OCI-LY1 (cell line): ENCODE measurements around the gene APPBP2.

ENCODE experiments used
- H2AFZ ChIP-seq: fragments of 200-600 bp; sonication (generic), shearing (Covaris generic); 2 replicates; pipeline ENCODE4 v1.6.0; 2014; ENCODE audit warnings: antibody characterized with exemption, mild to moderate bottlenecking, low read length
- H3F3A ChIP-seq: fragments of 200-600 bp; sonication (generic), shearing (Covaris generic); 2 replicates; pipeline ENCODE4 v1.6.0; 2014; ENCODE audit warnings: mild to moderate bottlenecking, antibody characterized with exemption, low read length, moderate library complexity; ENCODE audit not compliant: insufficient read depth
- H3K27ac ChIP-seq: fragments of 200-600 bp; sonication (generic); 2 replicates; pipeline ENCODE4 v1.5.1; 2014; ENCODE audit warnings: low read length, mixed run types, mild to moderate bottlenecking, low read depth; ENCODE audit not compliant: poor library complexity, severe bottlenecking
- H3K27me3 ChIP-seq: fragments of 200-600 bp; sonication (generic); 2 replicates; pipeline ENCODE4 v1.6.0; 2014; ENCODE audit warnings: antibody characterized with exemption, mild to moderate bottlenecking, low read length, moderate library complexity; ENCODE audit not compliant: insufficient read depth
- H3K36me3 ChIP-seq: fragments of 200-600 bp; sonication (generic); 2 replicates; pipeline ENCODE4 v1.6.1; 2014; ENCODE audit warnings: mild to moderate bottlenecking, antibody characterized with exemption, low read length, moderate library complexity, mixed read lengths; ENCODE audit not compliant: insufficient read depth
- H3K4me1 ChIP-seq: fragments of 200-600 bp; sonication (generic); 2 replicates; pipeline ENCODE4 v1.5.1; 2014; ENCODE audit warnings: mild to moderate bottlenecking, low read length, moderate library complexity; ENCODE audit not compliant: insufficient read depth, severe bottlenecking
- H3K4me2 ChIP-seq: fragments of 200-600 bp; sonication (generic), shearing (Covaris generic); 2 replicates; pipeline ENCODE4 v1.6.1; 2014; ENCODE audit warnings: low read length
- H3K4me3 ChIP-seq: fragments of 200-600 bp; sonication (generic); 2 replicates; pipeline ENCODE4 v1.5.1; 2014; ENCODE audit warnings: low read length, low read depth, mild to moderate bottlenecking, mixed read lengths; ENCODE audit not compliant: poor library complexity, severe bottlenecking
- H3K79me2 ChIP-seq: fragments of 200-600 bp; shearing (Covaris generic); 2 replicates; pipeline ENCODE4 v1.6.1; 2016; ENCODE audit warnings: mixed run types, low read length, mixed read lengths; ENCODE audit not compliant: insufficient read depth
- H3K9ac ChIP-seq: fragments of 200-600 bp; sonication (generic), shearing (Covaris generic); 2 replicates; pipeline ENCODE4 v1.6.1; 2014; ENCODE audit warnings: mild to moderate bottlenecking, low read length, mixed read lengths
- H3K9me2 ChIP-seq: fragments of 200-600 bp; sonication (generic), shearing (Covaris generic); 2 replicates; pipeline ENCODE4 v1.6.1; 2014; ENCODE audit warnings: low read depth, mild to moderate bottlenecking, low read length, mixed read lengths
- H3K9me3 ChIP-seq: fragments of 200-600 bp; shearing (Covaris generic); 2 replicates; pipeline ENCODE4 v1.6.1; 2014; ENCODE audit warnings: low read length, mixed read lengths
- H4K20me1 ChIP-seq: fragments of 200-600 bp; sonication (generic), shearing (Covaris generic); 2 replicates; pipeline ENCODE4 v1.6.0; 2016; ENCODE audit warnings: mild to moderate bottlenecking, low read length; ENCODE audit not compliant: insufficient read depth
- EZH2 ChIP-seq: fragments of 200-600 bp; sonication (generic), shearing (Covaris generic); IDR thresholded peaks from 2 replicates; pipeline ENCODE4 v1.8.0; 2017; ENCODE audit warnings: borderline replicate concordance, mixed run types, mild to moderate bottlenecking, antibody characterized with exemption, low read length, moderate library complexity, mixed read lengths
- TF ChIP-seq, protein P1 (sequence below): fragments of 200-600 bp; sonication (generic), shearing (Covaris generic); IDR thresholded peaks from 2 replicates; pipeline ENCODE4 v1.5.1; 2017; ENCODE audit warnings: mild to moderate bottlenecking, antibody characterized with exemption, low read length, moderate library complexity, mixed read lengths

APPBP2 gene

GRCh38 chr17:60451071-60451470 lies 75.0 kb downstream of the APPBP2 start:
- no peaks in the 10 kb centered on the region for H4K20me1 ChIP-seq
- H3K36me3 ChIP-seq = peaks cover 62% of the 10 kb centered on the region
- no peak overlapping the region for H3K9ac ChIP-seq

DNA sequence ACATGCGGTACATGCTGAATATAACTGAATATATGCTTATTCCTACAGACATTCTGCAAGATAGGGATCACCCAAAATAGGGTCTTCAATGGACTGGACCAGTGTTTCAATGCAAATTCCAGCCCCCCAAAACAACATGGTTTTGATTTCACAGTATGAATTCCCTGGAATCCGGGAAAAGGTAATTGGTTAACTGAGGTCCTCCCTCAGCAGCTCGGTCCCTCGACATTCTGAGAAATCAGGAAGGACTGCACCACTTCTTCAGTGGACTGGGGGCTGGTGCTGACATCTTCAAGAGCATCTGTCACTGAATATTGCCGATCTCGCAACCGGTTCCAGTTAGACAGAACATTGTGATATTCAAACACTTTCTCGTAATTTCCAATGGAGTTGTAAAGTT lies 78.7 kb downstream of the APPBP2 start:
- no peaks in the 10 kb centered on the region for H3K27me3 ChIP-seq
- peaks cover 45% of the 10 kb centered on the region for H3K36me3 ChIP-seq
- TF ChIP-seq EZH2 = no peak
- no peaks in the 10 kb centered on the region for H3K9me3 ChIP-seq
- H3K4me1 ChIP-seq = no peaks in the 10 kb centered on the region
- no peak overlapping the region for H2AFZ ChIP-seq
- H3K79me2 ChIP-seq = no peaks in the 10 kb centered on the region
- H3K9me2 ChIP-seq = no peaks in the 10 kb centered on the region
- H3K4me2 ChIP-seq = no peak overlapping the region
- H4K20me1 ChIP-seq = no peaks in the 10 kb centered on the region
- H3K4me3 ChIP-seq = no peak overlapping the region
- no peak overlapping the region for H3K9ac ChIP-seq
- no peaks in the 10 kb centered on the region for H3F3A ChIP-seq
- no peak overlapping the region for H3K27ac ChIP-seq

More at GRCh38 chr17:60451071-60451470, 75.0 kb downstream of the APPBP2 start:
- TF ChIP-seq, protein P1, sequence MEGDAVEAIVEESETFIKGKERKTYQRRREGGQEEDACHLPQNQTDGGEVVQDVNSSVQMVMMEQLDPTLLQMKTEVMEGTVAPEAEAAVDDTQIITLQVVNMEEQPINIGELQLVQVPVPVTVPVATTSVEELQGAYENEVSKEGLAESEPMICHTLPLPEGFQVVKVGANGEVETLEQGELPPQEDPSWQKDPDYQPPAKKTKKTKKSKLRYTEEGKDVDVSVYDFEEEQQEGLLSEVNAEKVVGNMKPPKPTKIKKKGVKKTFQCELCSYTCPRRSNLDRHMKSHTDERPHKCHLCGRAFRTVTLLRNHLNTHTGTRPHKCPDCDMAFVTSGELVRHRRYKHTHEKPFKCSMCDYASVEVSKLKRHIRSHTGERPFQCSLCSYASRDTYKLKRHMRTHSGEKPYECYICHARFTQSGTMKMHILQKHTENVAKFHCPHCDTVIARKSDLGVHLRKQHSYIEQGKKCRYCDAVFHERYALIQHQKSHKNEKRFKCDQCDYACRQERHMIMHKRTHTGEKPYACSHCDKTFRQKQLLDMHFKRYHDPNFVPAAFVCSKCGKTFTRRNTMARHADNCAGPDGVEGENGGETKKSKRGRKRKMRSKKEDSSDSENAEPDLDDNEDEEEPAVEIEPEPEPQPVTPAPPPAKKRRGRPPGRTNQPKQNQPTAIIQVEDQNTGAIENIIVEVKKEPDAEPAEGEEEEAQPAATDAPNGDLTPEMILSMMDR = no peak
- TF ChIP-seq EZH2 = no peak
- Histone ChIP-seq H3K79me2 (no peaks in the 10 kb centered on the region), H3K4me2 (no peak overlapping the region), H3F3A (no peaks in the 10 kb centered on the region), H3K27ac (no peak overlapping the region), H3K27me3 (no peaks in the 10 kb centered on the region), H3K4me1 (no peaks in the 10 kb centered on the region), H2AFZ (no peak overlapping the region), H3K4me3 (no peak overlapping the region), H3K9me3 (no peaks in the 10 kb centered on the region), H3K9me2 (no peaks in the 10 kb centered on the region)

DNA sequence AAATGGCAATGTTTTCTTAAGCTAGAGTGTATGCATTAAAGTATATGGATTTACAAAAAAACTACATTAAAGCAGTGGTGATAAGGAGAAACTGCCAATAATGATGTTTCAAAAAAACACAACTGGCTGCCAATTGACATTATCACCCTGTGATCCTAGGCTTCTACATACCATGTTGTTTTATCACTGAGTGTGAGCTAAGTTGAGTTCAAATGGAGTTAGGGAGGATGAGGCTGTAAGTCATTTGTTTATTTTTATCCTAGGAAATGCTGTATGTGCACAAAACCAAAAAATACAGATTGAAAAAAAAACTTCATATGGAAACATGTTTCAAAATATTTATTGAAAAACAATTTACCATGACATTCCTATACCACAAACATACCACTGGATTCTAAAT lies 80.9 kb downstream of the APPBP2 start:
- no peak overlapping the region for H3K9ac ChIP-seq
- no peaks in the 10 kb centered on the region for H3K9me2 ChIP-seq
- H3K27ac ChIP-seq = no peak overlapping the region
- H3K27me3 ChIP-seq = no peaks in the 10 kb centered on the region
- no peaks in the 10 kb centered on the region for H3K9me3 ChIP-seq
- H4K20me1 ChIP-seq = no peaks in the 10 kb centered on the region
- H2AFZ ChIP-seq = no peak overlapping the region
- H3K4me2 ChIP-seq = no peak overlapping the region
- H3K79me2 ChIP-seq = no peaks in the 10 kb centered on the region
- H3K4me3 ChIP-seq = no peak overlapping the region
- H3F3A ChIP-seq = no peaks in the 10 kb centered on the region
- H3K36me3 ChIP-seq = peaks cover 29% of the 10 kb centered on the region
- TF ChIP-seq, protein P1 = no peak
- TF ChIP-seq EZH2 = no peak
- no peaks in the 10 kb centered on the region for H3K4me1 ChIP-seq

GRCh38 chr17:60443713-60444112 lies 82.3 kb downstream of the APPBP2 start:
- no peak overlapping the region for H3K4me3 ChIP-seq
- peaks cover 9% of the 10 kb centered on the region for H3K4me1 ChIP-seq
- H3K9me3 ChIP-seq = no peaks in the 10 kb centered on the region
- no peak overlapping the region for H3K27ac ChIP-seq
- no peak for TF ChIP-seq EZH2
- TF ChIP-seq, protein P1 = no peak
- H3K27me3 ChIP-seq = no peaks in the 10 kb centered on the region
- no peaks in the 10 kb centered on the region for H3K9me2 ChIP-seq
- H3K79me2 ChIP-seq = no peaks in the 10 kb centered on the region
- H3K4me2 ChIP-seq = no peak overlapping the region
- no peak overlapping the region for H2AFZ ChIP-seq
- no peak overlapping the region for H3K9ac ChIP-seq
- H4K20me1 ChIP-seq = no peaks in the 10 kb centered on the region
- peaks cover 22% of the 10 kb centered on the region for H3K36me3 ChIP-seq
- H3F3A ChIP-seq = no peaks in the 10 kb centered on the region
